ENCODE measurements around the gene MRPL36.

The MRPL36 gene

GRCh38 chr5:1809416-1810035, 9.9 kb upstream of the MRPL36 start:
- no peak for DNase-seq (ENCODE audit: low spot score)
- no peak overlapping the region for H3K27ac ChIP-seq
- TF ChIP-seq CTCF (IDR thresholded peaks at IDR 0.05), result no peak
- no peak overlapping the region for H3K4me3 ChIP-seq

GRCh38 chr5:1808439-1808838, 8.8 kb upstream of the MRPL36 start:
- no peak for DNase-seq (ENCODE audit: low spot score)
- no peak overlapping the region for H3K27ac ChIP-seq
- TF ChIP-seq CTCF (IDR thresholded peaks at IDR 0.05), result no peak
- H3K4me3 ChIP-seq, result no peak overlapping the region

- Histone ChIP-seq H3K4me3 (no peak overlapping the region), H3K27ac (no peak overlapping the region)
- DNase-seq (ENCODE audit: low spot score), result peak; percentile 55
- TF ChIP-seq CTCF (IDR thresholded peaks at IDR 0.05), result no peak
Observed at GRCh38 chr5:1807451-1808185, 8.0 kb upstream of the MRPL36 start.

GRCh38 chr5:1806974-1807373, 7.3 kb upstream of the MRPL36 start:
- Histone ChIP-seq H3K4me3 (no peak overlapping the region), H3K27ac (no peak overlapping the region)
- no peak for TF ChIP-seq CTCF (IDR thresholded peaks at IDR 0.05)
- DNase-seq (ENCODE audit: low spot score), result no peak

- DNase-seq (ENCODE audit: low spot score), result no peak
- H3K27ac ChIP-seq, result no peak overlapping the region
- no peak for TF ChIP-seq CTCF (IDR thresholded peaks at IDR 0.05)
- H3K4me3 ChIP-seq, result no peak overlapping the region
Observed at GRCh38 chr5:1806199-1806598, 6.6 kb upstream of the MRPL36 start.

- Histone ChIP-seq H3K4me3 (no peak overlapping the region), H3K27ac (no peak overlapping the region)
- DNase-seq (ENCODE audit: low spot score), result peak; percentile 54
- TF ChIP-seq CTCF (IDR thresholded peaks at IDR 0.05), result no peak
Observed at GRCh38 chr5:1805736-1806135, 6.1 kb upstream of the MRPL36 start.

- peak; percentile 56 for DNase-seq (ENCODE audit: low spot score)
- no peak for TF ChIP-seq CTCF (IDR thresholded peaks at IDR 0.05)
- Histone ChIP-seq H3K27ac (no peak overlapping the region), H3K4me3 (no peak overlapping the region)
Observed at GRCh38 chr5:1805326-1805725, 5.7 kb upstream of the MRPL36 start.

Data from coronary artery (tissue), 2 donors.